Measurements from ENCODE around the gene PPP6C. TPM values are rescaled to one million over a fixed set of nuclear protein-coding genes. Genes with fewer than 3 reads are reported as not detected.
A peak's percentile ranks its signal among the peaks of the same experiment; 100 is the strongest.

The PPP6C gene
- total RNA-seq, 1 experiment from 2014 or later, result 53.3 TPM

DNA sequence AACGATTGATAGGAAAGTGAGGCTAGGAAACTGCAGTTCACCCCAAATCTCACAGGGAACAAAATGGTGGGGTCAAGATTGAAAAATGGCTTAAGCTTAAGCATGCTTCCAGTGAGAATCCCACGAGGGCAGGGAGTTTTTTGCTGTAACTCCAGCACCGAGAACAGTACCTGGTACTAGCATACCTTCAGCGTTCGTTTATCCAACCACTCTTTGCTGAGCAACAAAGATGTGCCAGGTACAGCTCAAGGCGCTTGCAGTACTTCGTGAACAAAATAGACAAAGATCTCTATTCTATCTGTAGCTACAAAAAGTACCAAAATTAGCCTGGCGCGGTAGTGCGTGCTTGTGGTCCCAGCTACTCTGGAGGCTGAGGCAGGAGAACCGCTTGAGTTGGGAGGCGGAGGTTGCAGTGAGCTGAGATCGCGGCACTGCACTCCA, 778 bp upstream of the PPP6C start:
- Histone ChIP-seq H3K79me1 (ENCODE audit: insufficient read depth, low read depth, low read length, poor library complexity, severe bottlenecking) (no peaks in the 10 kb centered on the region), H3K14ac (ENCODE audit: insufficient read depth, low read length) (no peak overlapping the region; the same call in 1 of the 2 replicates), H3K27me3 (ENCODE audit: insufficient read depth, low read length) (no peaks in the 10 kb centered on the region), H3T11ph (ENCODE audit: low read length) (no peak overlapping the region), H3K4me1 (ENCODE audit: insufficient read depth, low read length) (no peaks in the 10 kb centered on the region), H2BK15ac (ENCODE audit: low read depth, low read length) (no peak overlapping the region), H3K9me3 (ENCODE audit: control insufficient read depth, low read depth, low read length) (no peaks in the 10 kb centered on the region), H4K20me1 (ENCODE audit: control insufficient read depth, insufficient read depth, insufficient read length) (no peaks in the 10 kb centered on the region), H3K23me2 (ENCODE audit: insufficient read length, low read depth, low read length, poor library complexity, severe bottlenecking) (peaks cover 8% of the 10 kb centered on the region), H2BK120ac (ENCODE audit: low read depth, low read length, poor library complexity, severe bottlenecking) (no peak overlapping the region), H3K23ac (ENCODE audit: insufficient read length, low read depth, low read length) (no peak overlapping the region), H3K27ac (ENCODE audit: insufficient read length, low read depth, low read length) (peak overlapping the region; percentile 18), H2BK12ac (ENCODE audit: insufficient read length, low read depth, low read length) (no peak overlapping the region), H3K9ac (ENCODE audit: extremely low read depth, insufficient read length, low read length) (peak overlapping the region; percentile 90), H3K79me2 (ENCODE audit: insufficient read depth, low read length) (peaks cover 16% of the 10 kb centered on the region; the same call in 1 of the 2 replicates), H2BK20ac (ENCODE audit: low read depth, low read length, poor library complexity, severe bottlenecking) (no peak overlapping the region), H2AK5ac (ENCODE audit: insufficient read length, low read length) (no peak overlapping the region), H4K8ac (replicated peaks; ENCODE audit: insufficient read length, low read depth, low read length) (no peak overlapping the region), H3K4ac (ENCODE audit: low read depth, low read length) (no peak overlapping the region), H4K91ac (ENCODE audit: insufficient read length, low read depth, low read length) (no peak overlapping the region), H2AFZ (ENCODE audit: low read length) (no peak overlapping the region), H3K56ac (ENCODE audit: insufficient read length, low read depth, low read length) (no peak overlapping the region), H3K4me2 (ENCODE audit: insufficient read depth, insufficient read length, low read length) (peak overlapping the region; percentile 86), H4K5ac (ENCODE audit: insufficient read length, low read depth, low read length) (no peak overlapping the region), H2BK5ac (ENCODE audit: insufficient read length, low read length) (no peak overlapping the region), H3K18ac (ENCODE audit: insufficient read length, low read depth, low read length) (no peak overlapping the region)
- Mint-ChIP-seq H3K27me3 (ENCODE audit: low read depth) (no peaks in the 10 kb centered on the region), H3K4me1 (peaks cover 5 to 17% of the 10 kb centered on the region in 2 experiments), H3K27ac (peak overlapping the region; percentile 93 to 97 (median 95); a peak in 6 of 7 replicates), H3K4me3 (peak overlapping the region; percentile 93 to 97), H3K36me3 (ENCODE audit: insufficient read depth in 1 of 3, low read depth in 3 of 3) (peaks cover 0 to 2% (median 2%) of the 10 kb centered on the region in 3 experiments; a peak in 3 of 7 replicates), H3K9me3 (no peaks in the 10 kb centered on the region)
- TF ChIP-seq, protein P1, sequence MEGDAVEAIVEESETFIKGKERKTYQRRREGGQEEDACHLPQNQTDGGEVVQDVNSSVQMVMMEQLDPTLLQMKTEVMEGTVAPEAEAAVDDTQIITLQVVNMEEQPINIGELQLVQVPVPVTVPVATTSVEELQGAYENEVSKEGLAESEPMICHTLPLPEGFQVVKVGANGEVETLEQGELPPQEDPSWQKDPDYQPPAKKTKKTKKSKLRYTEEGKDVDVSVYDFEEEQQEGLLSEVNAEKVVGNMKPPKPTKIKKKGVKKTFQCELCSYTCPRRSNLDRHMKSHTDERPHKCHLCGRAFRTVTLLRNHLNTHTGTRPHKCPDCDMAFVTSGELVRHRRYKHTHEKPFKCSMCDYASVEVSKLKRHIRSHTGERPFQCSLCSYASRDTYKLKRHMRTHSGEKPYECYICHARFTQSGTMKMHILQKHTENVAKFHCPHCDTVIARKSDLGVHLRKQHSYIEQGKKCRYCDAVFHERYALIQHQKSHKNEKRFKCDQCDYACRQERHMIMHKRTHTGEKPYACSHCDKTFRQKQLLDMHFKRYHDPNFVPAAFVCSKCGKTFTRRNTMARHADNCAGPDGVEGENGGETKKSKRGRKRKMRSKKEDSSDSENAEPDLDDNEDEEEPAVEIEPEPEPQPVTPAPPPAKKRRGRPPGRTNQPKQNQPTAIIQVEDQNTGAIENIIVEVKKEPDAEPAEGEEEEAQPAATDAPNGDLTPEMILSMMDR (conservative IDR thresholded peaks at IDR 0.05), result no peak
- no peak for DNase-seq
- no CpG with 5 or more reads among the region's 14 CpGs for WGBS (ENCODE audit: extremely low coverage, insufficient read length, low lambda C conversion rate)

All from H9 (cell line).